Measurements from ENCODE around the gene MARCHF3. TPM values are rescaled to one million over a fixed set of nuclear protein-coding genes. Genes with fewer than 3 reads are reported as not detected.
"Not testable (repeated sequence)": the region's sequence is repeated elsewhere in the genome, so short reads cannot be mapped to it uniquely, and the experiment has no call there.

Gene MARCHF3
- total RNA-seq, 1 donor from 2014 or later, result 3.1 TPM

GRCh38 chr5:127024821-127025220, 5.5 kb downstream of the MARCHF3 start:
- Mint-ChIP-seq H3K36me3 (ENCODE audit: low read depth) (no peaks in the 10 kb centered on the region), H3K27ac (ENCODE audit: unreplicated experiment) (no peak overlapping the region), H3K4me3 (no peak overlapping the region), H3K9me3 (no peaks in the 10 kb centered on the region), H3K27me3 (ENCODE audit: low read depth) (peaks cover 14% of the 10 kb centered on the region), H3K4me1 (peaks cover 20% of the 10 kb centered on the region)
- TF ChIP-seq CTCF (conservative IDR thresholded peaks at IDR 0.05), result no peak
- no peak for DNase-seq (ENCODE audit: low read depth, low spot score)

DNA sequence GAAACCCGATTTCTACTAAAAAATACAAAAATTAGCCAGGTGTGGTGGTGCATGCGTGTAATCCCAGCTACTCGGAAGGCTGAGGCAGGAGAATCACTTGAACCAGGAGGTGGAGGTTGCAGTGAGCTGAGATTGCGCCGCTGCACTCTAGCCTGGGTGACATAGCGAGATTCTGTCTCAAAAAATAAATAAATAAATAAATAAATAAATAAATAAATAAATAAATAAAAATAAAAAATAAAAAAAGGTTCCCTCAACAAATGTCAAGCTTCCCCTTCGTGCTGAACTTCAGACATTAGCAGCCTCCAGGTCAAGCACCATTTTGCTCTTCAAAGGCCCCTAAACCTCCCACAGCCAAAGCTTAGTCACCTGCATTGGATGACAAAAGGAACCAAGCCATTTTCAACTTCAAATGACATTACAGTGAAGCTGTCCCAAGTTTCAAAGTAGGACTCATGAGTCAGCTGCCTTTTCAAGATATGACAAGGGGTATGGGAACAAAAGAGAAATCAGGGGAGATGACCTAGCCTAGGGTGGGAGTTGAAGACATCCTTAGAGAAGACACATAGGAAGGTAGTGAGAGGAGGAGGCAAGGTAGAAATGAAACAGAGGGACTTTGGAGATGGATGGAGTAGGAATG, 6.7 kb downstream of the MARCHF3 start:
- H3K27me3 Mint-ChIP-seq (ENCODE audit: low read depth); DNase-seq (ENCODE audit: low read depth, low spot score); H3K4me3 Mint-ChIP-seq; H3K27ac Mint-ChIP-seq (ENCODE audit: unreplicated experiment); H3K9me3 Mint-ChIP-seq; H3K36me3 Mint-ChIP-seq (ENCODE audit: low read depth): not testable (repeated sequence)
- peaks cover 13% of the 10 kb centered on the region for H3K4me1 Mint-ChIP-seq

DNA sequence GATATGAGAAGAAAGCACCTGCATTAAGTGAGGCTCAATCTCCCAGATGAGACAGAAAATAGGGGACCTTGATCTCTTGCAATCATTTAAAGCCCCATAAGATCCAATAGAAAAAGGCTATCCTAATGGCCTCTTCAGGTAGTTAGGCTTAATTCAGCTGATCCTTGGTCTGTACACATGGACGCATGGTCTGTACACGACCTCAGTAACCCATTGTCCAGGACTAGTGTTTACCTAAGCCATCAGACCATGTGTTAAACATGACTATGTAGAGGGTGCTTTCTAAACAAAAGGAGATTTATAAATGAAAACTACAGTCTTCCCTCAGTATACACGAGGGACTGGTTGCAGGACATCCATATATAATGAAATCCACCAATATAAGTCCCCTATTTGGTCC, 7.5 kb downstream of the MARCHF3 start:
- H3K4me1 Mint-ChIP-seq, result peaks cover 11% of the 10 kb centered on the region
- H3K9me3 Mint-ChIP-seq, result no peaks in the 10 kb centered on the region
- H3K36me3 Mint-ChIP-seq (ENCODE audit: low read depth), result no peaks in the 10 kb centered on the region
- H3K4me3 Mint-ChIP-seq, result no peak overlapping the region
- no peak for TF ChIP-seq CTCF (conservative IDR thresholded peaks at IDR 0.05)
- peaks cover 2% of the 10 kb centered on the region for H3K27me3 Mint-ChIP-seq (ENCODE audit: low read depth)
- H3K27ac Mint-ChIP-seq (ENCODE audit: unreplicated experiment), result no peak overlapping the region
- DNase-seq (ENCODE audit: low read depth, low spot score), result no peak

- H3K4me3 Mint-ChIP-seq, result no peak overlapping the region
- H3K36me3 Mint-ChIP-seq (ENCODE audit: low read depth), result no peaks in the 10 kb centered on the region
- DNase-seq (ENCODE audit: low read depth, low spot score), result no peak
- H3K4me1 Mint-ChIP-seq, result no peaks in the 10 kb centered on the region
- TF ChIP-seq CTCF (conservative IDR thresholded peaks at IDR 0.05), result no peak
- no peaks in the 10 kb centered on the region for H3K27me3 Mint-ChIP-seq (ENCODE audit: low read depth)
- no peaks in the 10 kb centered on the region for H3K9me3 Mint-ChIP-seq
- H3K27ac Mint-ChIP-seq (ENCODE audit: unreplicated experiment), result no peak overlapping the region
Measured at GRCh38 chr5:127019928-127020327, 10.4 kb downstream of the MARCHF3 start.

GRCh38 chr5:127016722-127017121, 13.6 kb downstream of the MARCHF3 start:
- not testable (repeated sequence) for H3K9me3 Mint-ChIP-seq; H3K4me3 Mint-ChIP-seq; H3K27me3 Mint-ChIP-seq (ENCODE audit: low read depth); H3K36me3 Mint-ChIP-seq (ENCODE audit: low read depth); DNase-seq (ENCODE audit: low read depth, low spot score); H3K27ac Mint-ChIP-seq (ENCODE audit: unreplicated experiment); H3K4me1 Mint-ChIP-seq

- Mint-ChIP-seq H3K4me1 (no peaks in the 10 kb centered on the region), H3K27me3 (ENCODE audit: low read depth) (no peaks in the 10 kb centered on the region), H3K4me3 (no peak overlapping the region), H3K9me3 (no peaks in the 10 kb centered on the region), H3K27ac (ENCODE audit: unreplicated experiment) (no peak overlapping the region), H3K36me3 (ENCODE audit: low read depth) (no peaks in the 10 kb centered on the region)
- no peak for DNase-seq (ENCODE audit: low read depth, low spot score)
- TF ChIP-seq CTCF (conservative IDR thresholded peaks at IDR 0.05), result no peak
Measured at GRCh38 chr5:127015716-127016115, 14.6 kb downstream of the MARCHF3 start.
